ENCODE data around the gene OPCML. TPM values are rescaled to one million over a fixed set of nuclear protein-coding genes. Genes with fewer than 3 reads are reported as not detected.

The OPCML gene
- total and polyA plus RNA-seq, 2 donors (not counting 1 experiment from before 2014, with no cell fraction given), result not detected

DNA sequence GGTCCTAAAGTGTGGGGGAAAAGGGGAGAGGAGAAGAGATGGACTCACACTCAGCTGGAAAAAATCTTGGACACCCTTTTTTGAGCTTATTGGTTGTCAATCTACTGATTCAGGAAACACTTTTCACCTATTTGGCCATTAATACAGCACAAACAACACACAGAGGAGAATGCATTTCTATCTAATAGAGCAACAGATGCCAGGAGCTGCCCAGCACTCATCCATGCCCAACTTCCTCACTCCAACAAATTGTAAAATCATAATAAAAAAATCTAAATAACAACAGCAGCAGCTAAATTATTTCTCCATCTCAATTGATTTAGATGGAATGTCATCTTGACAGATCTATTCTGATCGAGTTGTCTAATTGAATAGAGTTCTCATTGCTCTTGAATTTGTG lies 628.2 kb downstream of the OPCML start:
- H3K4me3 Mint-ChIP-seq, result no peak overlapping the region
- Histone ChIP-seq H3K4me3 (ENCODE audit: control extremely low read depth in 1 of 5, extremely low read depth in 1 of 5, insufficient read depth in 1 of 5, low read depth in 2 of 5, low read length in 4 of 5) (no peak overlapping the region), H3K27ac (ENCODE audit: low read length in 2 of 2) (no peak overlapping the region), H3K36me3 (replicated peaks in 1 of 2; ENCODE audit: control extremely low read depth in 1 of 2, control insufficient read depth in 1 of 2, extremely low read depth in 1 of 2, insufficient read depth in 2 of 2, low read length in 1 of 2) (no peaks in the 10 kb centered on the region), H3K9me3 (ENCODE audit: control extremely low read depth in 1 of 3, control insufficient read depth in 2 of 3, insufficient read depth in 1 of 3, low read length in 2 of 3) (peaks cover 0 to 3% (median 0%) of the 10 kb centered on the region in 3 donors), H3K27me3 (replicated peaks in 1 of 4; ENCODE audit: control extremely low read depth in 1 of 4, control insufficient read depth in 3 of 4, insufficient read depth in 4 of 4, low read length in 3 of 4) (no peaks in the 10 kb centered on the region), H3K9ac (ENCODE audit: low read length) (no peak overlapping the region), H2AFZ (ENCODE audit: insufficient read depth, low read depth, low read length, poor library complexity, severe bottlenecking) (no peak overlapping the region), H3K4me2 (replicated peaks; ENCODE audit: low read depth, low read length, poor library complexity, severe bottlenecking) (no peak overlapping the region), H4K20me1 (ENCODE audit: control insufficient read depth, insufficient read depth, low read length, poor library complexity, severe bottlenecking) (no peaks in the 10 kb centered on the region), H3K79me2 (ENCODE audit: control insufficient read depth, insufficient read depth, low read length) (no peaks in the 10 kb centered on the region), H3K4me1 (ENCODE audit: control insufficient read depth in 2 of 2, insufficient read depth in 2 of 2, low read length in 2 of 2) (no peaks in the 10 kb centered on the region)
- H3K9me3 Mint-ChIP-seq (ENCODE audit: insufficient read depth), result peaks cover 2% of the 10 kb centered on the region
- ChIA-PET CTCF (no interaction called here), POLR2A (no interaction called here)
- 80% methylated on average over 1 of the region's 1 CpG for WGBS (ENCODE audit: insufficient coverage)
- no peak for DNase-seq
- intact Hi-C loops (cut with micrococcal nuclease), result no loop called here
- TF ChIP-seq EZH2 (IDR thresholded peaks at IDR 0.05; ENCODE audit: borderline replicate concordance, insufficient read depth, low read depth, low read length, poor library complexity, severe bottlenecking), result no peak
- TF ChIP-seq, protein P1, sequence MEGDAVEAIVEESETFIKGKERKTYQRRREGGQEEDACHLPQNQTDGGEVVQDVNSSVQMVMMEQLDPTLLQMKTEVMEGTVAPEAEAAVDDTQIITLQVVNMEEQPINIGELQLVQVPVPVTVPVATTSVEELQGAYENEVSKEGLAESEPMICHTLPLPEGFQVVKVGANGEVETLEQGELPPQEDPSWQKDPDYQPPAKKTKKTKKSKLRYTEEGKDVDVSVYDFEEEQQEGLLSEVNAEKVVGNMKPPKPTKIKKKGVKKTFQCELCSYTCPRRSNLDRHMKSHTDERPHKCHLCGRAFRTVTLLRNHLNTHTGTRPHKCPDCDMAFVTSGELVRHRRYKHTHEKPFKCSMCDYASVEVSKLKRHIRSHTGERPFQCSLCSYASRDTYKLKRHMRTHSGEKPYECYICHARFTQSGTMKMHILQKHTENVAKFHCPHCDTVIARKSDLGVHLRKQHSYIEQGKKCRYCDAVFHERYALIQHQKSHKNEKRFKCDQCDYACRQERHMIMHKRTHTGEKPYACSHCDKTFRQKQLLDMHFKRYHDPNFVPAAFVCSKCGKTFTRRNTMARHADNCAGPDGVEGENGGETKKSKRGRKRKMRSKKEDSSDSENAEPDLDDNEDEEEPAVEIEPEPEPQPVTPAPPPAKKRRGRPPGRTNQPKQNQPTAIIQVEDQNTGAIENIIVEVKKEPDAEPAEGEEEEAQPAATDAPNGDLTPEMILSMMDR (IDR thresholded peaks at IDR 0.05), result no peak
- H3K4me1 Mint-ChIP-seq, result no peaks in the 10 kb centered on the region
- no peak overlapping the region for H3K27ac Mint-ChIP-seq
- H3K27me3 Mint-ChIP-seq, result no peaks in the 10 kb centered on the region
- ATAC-seq (ENCODE audit: low read depth), result no peak

DNA sequence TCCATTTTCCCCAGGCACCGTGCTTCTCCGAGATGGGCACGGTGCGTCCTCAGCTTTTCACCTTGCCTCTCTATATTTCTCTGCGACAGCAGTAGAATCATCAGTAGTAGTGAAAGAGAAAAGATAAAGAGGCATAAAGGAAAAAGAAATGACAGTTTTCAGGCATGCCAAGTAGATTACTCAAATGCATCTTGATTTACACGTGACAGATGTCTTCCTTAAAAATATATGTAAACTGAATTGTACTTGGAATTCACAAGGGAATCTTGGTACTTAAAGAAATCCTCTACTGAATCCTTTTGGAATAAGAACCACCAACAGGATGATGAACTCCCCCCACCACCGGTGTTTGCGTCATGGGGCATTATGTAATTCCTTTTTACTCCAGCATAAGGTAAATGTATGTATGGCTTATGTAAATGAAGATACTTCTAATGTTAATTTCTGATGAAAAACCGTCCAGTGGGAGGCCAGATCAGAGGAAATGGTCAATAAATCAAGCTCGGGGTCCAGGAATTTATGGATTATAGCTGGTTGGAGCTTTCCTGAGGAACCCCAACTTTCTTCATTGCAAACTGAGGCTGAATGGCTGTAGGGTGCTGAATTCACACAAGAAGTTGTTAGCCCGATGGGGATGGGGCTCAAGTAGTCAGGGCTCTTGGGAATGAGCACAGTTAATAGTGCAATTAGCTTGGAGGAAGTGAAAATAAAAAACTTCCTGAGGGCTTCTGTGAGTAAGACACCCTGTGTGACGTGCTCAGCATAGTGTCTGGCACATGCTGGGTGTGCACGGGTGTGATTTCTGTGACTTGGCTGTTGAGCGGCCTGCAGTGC lies 630.4 kb downstream of the OPCML start:
- peaks cover 0 to 3% (median 0%) of the 10 kb centered on the region in 3 donors for H3K9me3 ChIP-seq (ENCODE audit: control extremely low read depth in 1 of 3, control insufficient read depth in 2 of 3, insufficient read depth in 1 of 3, low read length in 2 of 3)
- no peak overlapping the region for H3K4me3 ChIP-seq (ENCODE audit: control extremely low read depth in 1 of 5, extremely low read depth in 1 of 5, insufficient read depth in 1 of 5, low read depth in 2 of 5, low read length in 4 of 5)
- no peak overlapping the region for H3K9ac ChIP-seq (ENCODE audit: low read length)
- H3K9me3 Mint-ChIP-seq (ENCODE audit: insufficient read depth), result peaks cover 2% of the 10 kb centered on the region
- intact Hi-C loops (cut with micrococcal nuclease), result no loop called here
- no peaks in the 10 kb centered on the region for H4K20me1 ChIP-seq (ENCODE audit: control insufficient read depth, insufficient read depth, low read length, poor library complexity, severe bottlenecking)
- no peak overlapping the region for H3K4me2 ChIP-seq (replicated peaks; ENCODE audit: low read depth, low read length, poor library complexity, severe bottlenecking)
- no peaks in the 10 kb centered on the region for H3K27me3 ChIP-seq (replicated peaks in 1 of 4; ENCODE audit: control extremely low read depth in 1 of 4, control insufficient read depth in 3 of 4, insufficient read depth in 4 of 4, low read length in 3 of 4)
- DNase-seq (no peak), ATAC-seq (ENCODE audit: low read depth) (no peak)
- H3K4me1 ChIP-seq (ENCODE audit: control insufficient read depth in 2 of 2, insufficient read depth in 2 of 2, low read length in 2 of 2), result no peaks in the 10 kb centered on the region
- no peak overlapping the region for H3K27ac Mint-ChIP-seq
- TF ChIP-seq, protein P1 (IDR thresholded peaks at IDR 0.05), result no peak
- no peak for TF ChIP-seq EZH2 (IDR thresholded peaks at IDR 0.05; ENCODE audit: borderline replicate concordance, insufficient read depth, low read depth, low read length, poor library complexity, severe bottlenecking)
- H3K79me2 ChIP-seq (ENCODE audit: control insufficient read depth, insufficient read depth, low read length), result no peaks in the 10 kb centered on the region
- no peak overlapping the region for H3K27ac ChIP-seq (ENCODE audit: low read length in 2 of 2)
- H2AFZ ChIP-seq (ENCODE audit: insufficient read depth, low read depth, low read length, poor library complexity, severe bottlenecking), result no peak overlapping the region
- ChIA-PET CTCF (no interaction called here), POLR2A (no interaction called here)
- 49% methylated on average over 6 of the region's 14 CpGs for WGBS (ENCODE audit: insufficient coverage)
- H3K36me3 ChIP-seq (replicated peaks in 1 of 2; ENCODE audit: control extremely low read depth in 1 of 2, control insufficient read depth in 1 of 2, extremely low read depth in 1 of 2, insufficient read depth in 2 of 2, low read length in 1 of 2), result no peaks in the 10 kb centered on the region
- no peak overlapping the region for H3K4me3 Mint-ChIP-seq
- no peaks in the 10 kb centered on the region for H3K27me3 Mint-ChIP-seq
- no peaks in the 10 kb centered on the region for H3K4me1 Mint-ChIP-seq
